GM18505 (cell line): ENCODE data around the gene GPSM1.

Experiments
- ATAC-seq: cut with Tn5 transposase; IDR thresholded peaks from one replicate; pipeline ENCODE4 v1.9.1; 2021; ENCODE audit not compliant: unreplicated experiment
- POLR2A ChIP-seq: IDR thresholded peaks from 4 replicates; pipeline ENCODE4 v1.6.1; 2011; ENCODE audit warnings: borderline replicate concordance; ENCODE audit not compliant: insufficient read depth, insufficient read length; ENCODE audit errors: extremely low read depth

Gene GPSM1

DNA sequence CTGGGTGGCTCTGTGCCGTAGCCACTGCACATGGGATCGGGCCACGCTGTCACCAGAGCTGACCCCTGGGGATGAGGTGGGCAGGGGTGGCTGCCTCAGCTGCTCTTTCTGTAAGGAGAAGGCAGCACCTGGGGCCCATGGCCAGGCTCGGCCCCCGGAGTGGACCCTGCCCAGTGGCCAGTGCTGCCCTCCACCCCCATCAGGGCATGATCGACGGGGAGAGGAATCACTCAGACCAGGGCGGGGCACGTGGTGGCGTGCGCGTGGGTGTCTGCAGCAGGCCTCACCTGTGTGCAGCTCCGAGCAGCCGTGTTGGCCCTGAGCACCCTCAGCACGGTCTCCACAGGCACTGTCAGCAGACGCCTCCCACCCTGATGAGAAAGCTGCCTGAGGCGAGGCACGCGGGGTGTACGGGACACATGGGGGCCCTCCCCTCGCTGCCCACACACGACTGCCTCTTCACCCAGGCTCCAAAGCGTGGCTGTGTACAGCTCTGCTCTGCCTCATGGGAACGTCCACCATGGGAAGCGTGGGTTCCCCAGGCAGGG lies 54.7 kb downstream of the GPSM1 start:
- TF ChIP-seq POLR2A, result no peak

DNA sequence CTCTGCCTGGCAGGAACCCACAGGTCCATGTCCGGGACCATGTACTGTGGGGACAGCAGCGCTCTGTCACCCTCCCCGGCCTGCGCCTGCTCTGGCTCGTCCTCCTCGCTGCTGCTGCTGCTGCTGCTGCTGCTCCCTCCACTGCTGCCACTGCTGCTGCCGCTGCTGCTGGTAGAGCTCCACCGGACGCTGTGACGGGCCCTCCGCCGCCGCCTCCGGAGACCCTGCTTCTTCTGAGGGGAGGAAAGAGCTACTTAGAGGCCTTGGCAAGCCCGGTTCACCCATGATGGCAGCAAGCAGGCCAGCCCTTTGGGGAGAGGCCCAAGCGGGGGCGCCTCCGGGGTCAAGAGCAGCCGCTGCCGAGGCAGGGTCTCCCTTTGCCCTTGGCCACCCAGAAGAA lies 56.1 kb downstream of the GPSM1 start:
- TF ChIP-seq POLR2A, result no peak
- no peak for ATAC-seq

More for the DNA sequence above, 54.7 kb downstream of the GPSM1 start:
- ATAC-seq, result no peak

DNA sequence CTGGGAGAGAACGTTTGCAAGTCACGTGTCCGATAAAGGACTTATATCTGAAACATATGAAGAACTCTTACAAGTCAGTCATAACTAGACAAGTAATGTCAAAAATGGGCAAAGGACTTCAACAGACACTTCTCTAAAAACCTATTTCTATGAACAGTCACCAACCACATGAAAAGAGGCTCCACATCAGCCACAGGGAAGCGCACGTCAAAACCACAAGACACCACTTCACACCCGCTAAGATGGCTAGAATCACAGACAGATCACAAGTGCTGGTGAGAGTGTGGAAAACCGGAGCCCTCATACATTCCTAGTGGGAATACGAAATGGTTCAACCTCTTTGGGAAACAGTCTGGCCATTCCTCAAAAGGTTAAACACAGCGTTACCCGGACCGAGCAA lies 57.7 kb downstream of the GPSM1 start:
- no peak for ATAC-seq
- no peak for TF ChIP-seq POLR2A

DNA sequence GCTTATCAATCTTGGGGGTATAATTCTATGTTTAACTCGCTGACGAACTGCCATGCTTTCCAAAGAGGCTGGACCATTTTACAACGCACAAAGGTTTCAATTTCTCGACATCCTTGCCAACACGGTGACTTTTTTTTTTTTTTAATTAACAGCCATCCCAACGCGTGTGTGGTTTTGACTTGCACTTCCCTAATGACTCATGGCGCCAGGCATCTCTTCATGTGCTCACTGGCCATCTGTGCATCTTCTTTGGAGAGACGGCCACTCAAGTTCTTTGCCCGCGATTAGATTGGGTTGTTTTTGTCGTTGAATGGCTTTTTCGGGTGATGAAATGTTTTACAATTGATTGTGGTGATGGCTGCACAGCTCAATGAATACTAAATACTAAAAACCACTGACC lies 58.7 kb downstream of the GPSM1 start:
- no peak for ATAC-seq
- no peak for TF ChIP-seq POLR2A

DNA sequence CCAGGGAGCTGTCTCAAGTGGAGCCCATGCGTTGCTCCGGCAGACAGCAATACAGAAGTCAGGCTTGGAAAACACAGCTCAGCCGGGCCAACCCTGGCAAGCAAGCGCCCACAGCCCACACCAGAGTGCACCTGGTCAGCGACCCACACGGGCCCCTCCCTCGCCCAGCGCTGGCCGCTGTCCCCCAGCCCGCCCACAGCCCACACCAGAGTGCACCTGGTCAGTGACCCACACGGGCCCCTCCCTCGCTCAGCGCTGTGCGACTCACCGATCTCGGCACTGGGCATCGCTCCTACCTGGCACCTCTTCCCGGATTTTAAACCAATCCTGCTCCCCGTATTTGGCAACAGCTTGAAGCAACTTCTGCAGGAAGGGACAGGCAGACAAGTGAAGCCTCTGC lies 59.9 kb downstream of the GPSM1 start:
- TF ChIP-seq POLR2A, result no peak
- no peak for ATAC-seq

DNA sequence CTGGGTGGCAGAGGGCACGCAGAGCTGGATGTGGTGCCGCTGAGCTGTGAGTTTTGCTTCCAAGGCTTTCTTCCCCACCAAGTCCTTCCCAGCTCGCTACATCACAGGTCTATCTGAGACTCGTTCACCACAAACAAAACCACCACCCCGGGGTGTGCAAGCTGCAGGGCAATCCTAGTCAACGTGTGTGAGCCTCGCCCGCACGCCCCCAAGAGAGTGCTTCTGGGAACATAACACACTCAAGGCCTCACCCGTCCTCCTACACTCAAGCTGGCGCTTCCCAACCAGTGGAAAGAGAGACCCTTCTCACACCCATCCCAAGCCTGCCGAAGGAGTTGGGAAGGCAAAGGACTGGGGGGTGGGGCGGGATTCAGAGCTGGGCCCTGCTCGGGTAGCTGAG lies 62.1 kb downstream of the GPSM1 start:
- ATAC-seq, result no peak
- no peak for TF ChIP-seq POLR2A

DNA sequence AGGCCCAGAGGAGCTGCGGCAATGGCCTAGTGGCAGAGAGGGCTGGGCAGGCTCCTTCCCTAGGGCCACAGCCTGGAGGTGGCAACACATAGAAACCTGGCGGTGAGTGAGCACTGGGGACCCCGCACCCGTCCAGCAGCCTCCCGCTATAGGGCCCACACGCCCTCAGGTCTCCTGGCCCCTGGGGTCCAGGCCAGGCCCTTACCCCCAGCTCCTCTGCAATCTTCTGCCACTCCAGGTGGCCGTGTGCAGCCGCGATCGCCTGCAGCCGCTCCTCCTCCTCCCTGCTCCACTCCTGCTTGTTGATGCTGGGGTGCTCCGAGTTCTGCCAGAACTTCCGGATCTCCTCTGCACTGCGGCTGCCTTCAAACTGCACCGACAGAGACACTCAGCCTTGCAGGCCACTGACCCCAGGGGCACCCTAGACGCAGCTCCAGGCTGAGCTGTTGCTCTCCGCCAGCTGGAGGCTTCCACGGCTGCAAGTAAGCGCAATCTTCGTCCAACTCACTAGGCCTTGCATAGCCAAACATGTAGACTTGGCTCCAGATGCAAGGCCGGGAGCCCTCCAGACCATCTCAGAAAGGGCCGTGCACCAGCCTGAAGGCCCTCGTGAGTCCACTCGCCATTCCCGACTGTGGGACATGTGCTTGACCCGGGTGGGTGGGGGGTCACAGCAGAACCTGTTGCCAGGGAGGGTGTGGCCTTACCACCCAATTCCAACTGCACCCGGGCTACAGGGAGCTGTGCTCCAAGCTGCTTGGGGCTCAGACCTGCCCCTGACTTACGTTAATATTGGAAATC lies 64.6 kb downstream of the GPSM1 start:
- no peak for TF ChIP-seq POLR2A
- no peak for ATAC-seq

DNA sequence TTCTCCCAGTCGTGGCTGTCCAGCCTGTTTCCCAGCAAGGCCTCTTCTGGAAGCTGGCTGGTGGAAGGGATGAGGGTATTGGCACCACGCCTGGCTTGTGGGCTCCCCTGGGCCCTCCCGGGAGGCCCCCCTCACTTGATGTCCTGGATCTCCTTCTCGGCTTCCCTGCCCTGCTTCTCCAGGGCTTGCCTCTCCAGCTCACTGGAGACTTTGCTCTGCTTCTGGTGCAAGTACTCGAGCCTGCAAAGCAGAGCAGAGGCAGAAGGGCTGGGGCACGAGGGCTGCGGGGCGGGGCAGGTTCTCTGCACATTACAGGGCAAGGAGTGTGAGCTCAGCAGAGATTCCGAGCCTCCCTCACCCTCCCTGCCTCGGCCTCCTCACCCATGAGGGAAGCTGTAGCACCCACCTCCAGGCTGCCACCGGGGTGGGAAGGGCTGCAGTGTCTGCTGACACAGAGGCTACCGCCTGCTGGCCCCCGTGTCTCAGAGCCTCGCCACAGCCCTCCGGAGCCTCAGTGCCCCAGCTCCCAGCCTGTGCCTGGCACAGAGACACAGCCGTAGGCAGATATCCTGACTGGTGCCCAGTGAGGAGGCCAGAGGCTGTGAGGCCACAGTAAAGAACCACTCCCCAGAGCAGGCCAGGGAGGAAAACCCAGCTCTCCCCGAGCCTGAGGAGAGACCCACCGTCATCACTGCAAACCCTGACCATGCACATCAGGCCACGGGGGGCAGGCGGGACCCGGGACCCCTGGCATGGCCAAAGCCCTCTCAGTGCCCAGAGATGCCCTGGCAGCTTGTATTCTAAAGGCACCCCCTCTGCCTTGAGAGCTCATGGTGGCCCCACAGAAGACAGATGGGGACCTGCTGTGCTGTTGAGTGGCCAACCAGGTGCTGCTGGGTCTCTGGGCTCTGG lies 65.5 kb downstream of the GPSM1 start:
- no peak for ATAC-seq
- TF ChIP-seq POLR2A, result no peak

DNA sequence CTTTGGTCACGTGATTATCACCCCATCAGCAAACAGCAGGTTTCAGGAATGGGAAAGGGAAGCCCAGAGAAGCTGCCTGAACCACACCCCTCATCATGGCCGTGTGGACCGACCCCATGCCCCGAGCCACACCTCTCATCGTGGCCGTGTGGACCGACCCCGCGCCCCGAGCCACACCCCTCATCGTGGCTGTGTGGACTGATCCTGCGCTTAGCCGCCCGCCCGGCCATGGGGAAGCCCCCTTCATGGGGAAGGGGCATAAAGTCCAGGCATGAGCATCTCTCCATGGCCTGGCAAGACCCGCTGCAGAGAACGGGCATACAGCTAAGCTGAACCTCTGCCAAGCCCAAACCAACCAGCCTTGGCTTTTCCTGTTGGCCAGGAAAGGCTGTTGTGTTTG lies 66.2 kb downstream of the GPSM1 start:
- ATAC-seq, result no peak
- TF ChIP-seq POLR2A, result no peak

DNA sequence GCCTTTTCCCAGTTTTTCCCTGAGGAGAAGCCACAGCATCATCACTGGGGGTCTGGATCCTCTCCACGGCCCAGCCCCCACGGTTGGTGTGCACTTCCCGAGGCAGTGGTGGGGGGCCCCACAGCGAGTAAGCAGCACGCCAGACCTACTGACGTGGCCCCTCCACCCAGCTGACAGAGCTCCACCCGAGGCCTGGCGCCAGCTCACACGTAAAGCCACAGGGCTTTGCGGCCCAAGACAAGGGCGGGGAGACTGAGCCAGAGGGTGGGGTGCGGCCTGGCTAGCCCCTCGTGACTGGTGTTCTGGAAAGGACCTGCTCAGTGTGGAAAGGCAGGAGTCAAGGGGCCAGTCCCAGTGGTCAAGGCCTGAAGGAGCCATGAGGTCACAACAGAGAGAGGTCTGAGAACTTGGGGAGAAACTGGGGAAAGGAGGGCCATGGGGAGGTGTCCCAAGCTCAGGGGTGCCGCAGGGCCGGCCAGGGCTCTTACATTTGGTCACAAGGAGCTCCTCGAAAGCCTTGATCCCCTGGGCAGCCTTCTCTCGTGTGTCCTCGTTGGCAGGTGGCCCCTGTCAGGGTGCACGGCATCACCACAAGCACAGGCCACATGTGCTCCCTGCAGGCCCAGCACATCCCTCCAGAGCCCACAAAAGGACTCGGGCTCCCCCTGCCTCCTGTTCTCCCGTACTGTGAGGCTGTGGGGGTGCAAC lies 67.1 kb downstream of the GPSM1 start:
- no peak for ATAC-seq
- no peak for TF ChIP-seq POLR2A

DNA sequence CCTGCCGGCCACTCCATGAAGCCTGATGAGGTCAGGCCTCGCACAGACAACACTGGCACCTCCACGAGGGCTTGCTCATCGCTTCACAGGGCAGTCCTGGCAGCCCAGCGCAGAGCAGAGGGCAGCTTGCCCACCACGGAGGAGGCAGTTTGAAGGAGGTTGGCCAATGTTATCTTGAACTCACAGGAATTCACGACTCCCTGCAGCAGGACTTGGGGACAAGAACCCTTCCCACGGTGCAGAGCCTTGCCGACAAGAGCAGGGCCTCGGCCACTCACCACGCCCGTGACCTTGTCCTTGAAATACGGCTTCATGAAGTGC lies 67.6 kb downstream of the GPSM1 start:
- no peak for TF ChIP-seq POLR2A
- ATAC-seq, result no peak

DNA sequence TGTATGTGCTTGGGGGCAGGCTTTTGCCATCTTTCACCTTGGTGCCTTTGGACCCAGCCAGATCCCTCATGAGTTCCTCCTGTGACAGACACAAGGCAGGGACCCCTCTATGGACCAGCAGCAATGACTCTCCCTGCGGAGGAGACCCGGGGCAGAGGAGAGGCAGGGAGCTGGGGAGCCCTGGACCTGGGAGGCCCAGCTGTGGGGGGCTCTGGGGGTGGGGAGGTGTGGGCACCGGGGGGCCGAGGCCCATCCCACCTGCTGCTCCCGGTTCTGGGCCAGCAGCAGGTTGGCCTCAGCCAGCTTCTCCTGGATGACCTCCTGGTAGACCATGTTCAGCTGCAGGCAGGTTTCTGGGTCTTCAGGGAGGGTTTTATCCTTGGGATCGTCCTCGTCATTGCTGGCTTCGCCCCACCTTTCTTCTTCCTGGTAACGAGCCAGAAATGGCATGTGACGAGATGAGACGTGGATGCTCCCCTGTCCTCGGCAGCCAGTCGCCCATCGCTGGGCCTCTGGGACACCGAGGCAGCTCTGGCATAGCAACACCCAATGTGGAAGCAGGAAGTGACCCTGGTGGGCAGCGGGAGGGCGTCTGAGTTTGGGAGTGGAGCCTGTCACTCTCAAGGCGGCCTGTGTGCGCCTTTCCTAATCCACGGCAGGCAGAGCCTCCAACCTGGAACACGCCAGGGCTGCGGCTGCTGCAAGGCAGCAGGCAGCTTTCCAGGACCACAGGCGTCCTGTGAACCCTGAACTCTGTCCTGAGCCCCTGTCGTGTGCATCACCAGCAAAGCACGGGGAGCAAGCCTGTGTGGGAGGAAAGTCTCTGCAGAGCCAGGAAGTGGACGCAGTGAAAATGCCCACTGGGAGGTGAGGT lies 68.2 kb downstream of the GPSM1 start:
- ATAC-seq, result no peak
- TF ChIP-seq POLR2A, result no peak

DNA sequence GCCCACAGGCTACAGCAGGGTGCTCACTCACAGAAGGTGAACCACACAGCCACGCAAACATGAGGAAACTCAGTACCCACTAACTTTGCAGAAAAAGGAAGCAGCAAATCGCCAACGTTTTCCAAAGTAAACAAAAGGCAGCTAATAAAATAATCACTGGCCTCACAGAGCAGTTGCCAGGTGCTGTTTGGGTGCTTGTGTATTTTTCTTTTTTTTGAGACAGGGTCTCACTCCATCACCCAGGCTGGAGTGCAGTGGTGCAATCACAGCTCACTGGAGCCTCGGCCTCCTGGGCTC lies 68.8 kb downstream of the GPSM1 start:
- ATAC-seq, result no peak

DNA sequence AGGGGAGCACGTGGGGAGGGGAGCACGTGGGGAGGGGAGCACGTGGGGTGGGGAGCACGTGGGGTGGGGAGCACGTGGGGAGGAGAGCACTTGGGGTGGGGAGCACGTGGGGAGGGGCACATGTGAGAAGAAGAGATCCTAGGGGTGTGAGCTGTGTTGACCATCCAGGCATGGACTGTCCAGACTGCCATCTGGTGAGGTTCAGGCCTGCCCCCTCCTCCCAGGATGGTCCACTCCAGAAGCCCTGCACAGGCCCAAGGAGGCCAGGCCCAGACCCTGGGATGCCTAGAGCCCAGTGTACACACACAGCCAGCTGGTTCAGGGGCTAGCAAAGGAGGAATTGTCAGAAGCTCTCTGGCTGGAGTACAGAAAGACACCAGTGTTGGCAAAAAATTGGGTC lies 70.3 kb downstream of the GPSM1 start:
- TF ChIP-seq POLR2A, result no peak
- ATAC-seq, result no peak

More for the DNA sequence above, 68.8 kb downstream of the GPSM1 start:
- TF ChIP-seq POLR2A, result no peak
